Activated CD4-positive, alpha-beta T cell treated with anti-CD3 and anti-CD28 coated beads for 36 hours (primary cell): ENCODE measurements around the gene PTEN. TPM values are rescaled to one million over a fixed set of nuclear protein-coding genes. Genes with fewer than 3 reads are reported as not detected.

ENCODE experiments used
- ATAC-seq: fragments of 200-7000 bp; cut with Tn5 transposase; one replicate; pipeline ENCODE4 v1.10.0; 2021; ENCODE audit warnings: mild to moderate bottlenecking, moderate library complexity
- CTCF ChIA-PET: fragments of 350-600 bp; sonication (Branson Sonifier 250); formaldehyde crosslinking; loops from one replicate; lab custom pipeline; 2021; ENCODE audit warnings: antibody characterized with exemption; lab: Charles Lee
- POLR2A ChIA-PET: fragments of 350-600 bp; sonication (Branson Sonifier 250); formaldehyde crosslinking; loops from one replicate; lab custom pipeline; 2021; ENCODE audit warnings: antibody characterized with exemption, inconsistent platforms; lab: Charles Lee
- DNase-seq: peaks from one replicate; pipeline ENCODE4 v3.0.0-alpha.2; 2020
- H3K27ac Mint-ChIP-seq: one replicate; pipeline ENCODE4 v1.8.0; 2021; ENCODE audit warnings: mixed read lengths
- H3K27me3 Mint-ChIP-seq: one replicate; pipeline ENCODE4 v1.8.0; 2021; ENCODE audit warnings: mixed read lengths
- H3K36me3 Mint-ChIP-seq: one replicate; pipeline ENCODE4 v1.8.0; 2021; ENCODE audit warnings: low read depth, mixed read lengths
- H3K4me1 Mint-ChIP-seq: one replicate; pipeline ENCODE4 v1.8.0; 2021; ENCODE audit warnings: mixed read lengths
- H3K4me3 Mint-ChIP-seq: one replicate; pipeline ENCODE4 v1.8.0; 2021; ENCODE audit warnings: mild to moderate bottlenecking, moderate library complexity, mixed read lengths
- H3K9me3 Mint-ChIP-seq: one replicate; pipeline ENCODE4 v1.8.0; 2021; ENCODE audit warnings: low read depth, mixed read lengths
- intact Hi-C, 2 experiments: fragments of 100-400 bp; cut with DNase I in 1 of 2; cut with micrococcal nuclease in 1 of 2; formaldehyde crosslinking; loops; one replicate each; pipeline versions ENCODE4 v1.14.2 to v1.15.1; 2022 to 2024; cut with DNase I, micrococcal nuclease
- total RNA-seq, 2 experiments: library from RNA; stranded (reverse); gene quantifications; one replicate each; pipeline ENCODE4 v1.2.3, GENCODE V29; 2021

The PTEN gene
- total RNA-seq, 2 experiments from 2014 or later: 38.1 to 42.1 TPM

- no peak for ATAC-seq
- intact Hi-C loops: no loop called here
- H3K4me1 Mint-ChIP-seq: peaks cover 21% of the 10 kb centered on the region
- no peak for DNase-seq
- no peaks in the 10 kb centered on the region for H3K9me3 Mint-ChIP-seq
- no peak overlapping the region for H3K27ac Mint-ChIP-seq
- CTCF ChIA-PET: interaction anchor here (1.6 kb wide), 1 partner anchor 15 kb away, joined by 8 read pairs; no protein-coding TSS in a partner anchor
- peaks cover 30% of the 10 kb centered on the region for H3K36me3 Mint-ChIP-seq
- POLR2A ChIA-PET: no interaction called here
- no peak overlapping the region for H3K4me3 Mint-ChIP-seq
- H3K27me3 Mint-ChIP-seq: no peaks in the 10 kb centered on the region
These were observed 76.8 kb downstream of the PTEN start for GRCh38 chr10:87940210-87940609.

GRCh38 chr10:87942884-87943527, 79.6 kb downstream of the PTEN start:
- Mint-ChIP-seq H3K27me3 (no peaks in the 10 kb centered on the region), H3K4me3 (no peak overlapping the region), H3K4me1 (peaks cover 16% of the 10 kb centered on the region), H3K9me3 (no peaks in the 10 kb centered on the region), H3K36me3 (peaks cover 15% of the 10 kb centered on the region), H3K27ac (no peak overlapping the region)
- POLR2A ChIA-PET: no interaction called here
- ATAC-seq: no peak
- peak; percentile 8 for DNase-seq
- intact Hi-C loops: no loop called here
- CTCF ChIA-PET: no interaction called here

GRCh38 chr10:87945984-87946383, 82.6 kb downstream of the PTEN start:
- ChIA-PET CTCF (no interaction called here), POLR2A (no interaction called here)
- ATAC-seq (no peak), DNase-seq (no peak)
- Mint-ChIP-seq H3K4me1 (peaks cover 12% of the 10 kb centered on the region), H3K27ac (no peak overlapping the region), H3K4me3 (no peak overlapping the region), H3K27me3 (no peaks in the 10 kb centered on the region), H3K36me3 (peaks cover 13% of the 10 kb centered on the region), H3K9me3 (no peaks in the 10 kb centered on the region)
- intact Hi-C loops: no loop called here

- Mint-ChIP-seq H3K9me3 (no peaks in the 10 kb centered on the region), H3K27me3 (no peaks in the 10 kb centered on the region), H3K4me3 (no peak overlapping the region), H3K36me3 (peaks cover 17% of the 10 kb centered on the region), H3K4me1 (peaks cover 11% of the 10 kb centered on the region), H3K27ac (no peak overlapping the region)
- POLR2A ChIA-PET: no interaction called here
- CTCF ChIA-PET: no interaction called here
- no peak for DNase-seq
- no peak for ATAC-seq
- intact Hi-C loops: no loop called here
These were observed 89.2 kb downstream of the PTEN start for GRCh38 chr10:87952612-87953011.

GRCh38 chr10:87956055-87956454, 92.6 kb downstream of the PTEN start:
- CTCF ChIA-PET: interaction anchor here (0.7 to 1.0 kb wide), 2 partner anchors 12 to 207 kb away, joined by 3 read pairs; no protein-coding TSS in a partner anchor
- H3K36me3 Mint-ChIP-seq: peaks cover 28% of the 10 kb centered on the region

GRCh38 chr10:87957702-87958101, 94.3 kb downstream of the PTEN start:
- Mint-ChIP-seq H3K27me3 (no peaks in the 10 kb centered on the region), H3K36me3 (peaks cover 33% of the 10 kb centered on the region), H3K9me3 (no peaks in the 10 kb centered on the region), H3K4me1 (peaks cover 10% of the 10 kb centered on the region), H3K27ac (no peak overlapping the region), H3K4me3 (no peak overlapping the region)
- no peak for DNase-seq
- CTCF ChIA-PET: no interaction called here
- intact Hi-C loops: no loop called here
- no peak for ATAC-seq
- POLR2A ChIA-PET: no interaction called here

More at GRCh38 chr10:87956055-87956454, 92.6 kb downstream of the PTEN start:
- Mint-ChIP-seq H3K27me3 (no peaks in the 10 kb centered on the region), H3K9me3 (no peaks in the 10 kb centered on the region), H3K4me3 (no peak overlapping the region), H3K4me1 (peaks cover 13% of the 10 kb centered on the region), H3K27ac (no peak overlapping the region)
- intact Hi-C loops: no loop called here
- DNase-seq (no peak), ATAC-seq (no peak)
- POLR2A ChIA-PET: no interaction called here

GRCh38 chr10:87960230-87960629, 96.8 kb downstream of the PTEN start:
- ChIA-PET CTCF (interaction anchor here (0.6 to 1.0 kb wide), 2 partner anchors 10 to 974 kb away, joined by 3 to 5 read pairs; no protein-coding TSS in a partner anchor), POLR2A (no interaction called here)
- Mint-ChIP-seq H3K27ac (no peak overlapping the region), H3K4me3 (no peak overlapping the region), H3K27me3 (no peaks in the 10 kb centered on the region), H3K4me1 (peaks cover 7% of the 10 kb centered on the region), H3K9me3 (no peaks in the 10 kb centered on the region), H3K36me3 (peaks cover 36% of the 10 kb centered on the region)
- intact Hi-C loops: no loop called here
- ATAC-seq (no peak), DNase-seq (no peak)

GRCh38 chr10:87961314-87961713, 97.9 kb downstream of the PTEN start:
- Mint-ChIP-seq H3K27me3 (no peaks in the 10 kb centered on the region), H3K27ac (peak overlapping the region; percentile 27), H3K36me3 (peaks cover 40% of the 10 kb centered on the region), H3K4me1 (peaks cover 4% of the 10 kb centered on the region), H3K4me3 (no peak overlapping the region), H3K9me3 (no peaks in the 10 kb centered on the region)
- DNase-seq (no peak), ATAC-seq (no peak)
- ChIA-PET CTCF (no interaction called here), POLR2A (no interaction called here)
- intact Hi-C loops: no loop called here

GRCh38 chr10:87966459-87966858, 103.0 kb downstream of the PTEN start:
- no peak overlapping the region for H3K27ac Mint-ChIP-seq
- POLR2A ChIA-PET: no interaction called here
- CTCF ChIA-PET: no interaction called here

GRCh38 chr10:87973635-87974034, 110.2 kb downstream of the PTEN start:
- peaks cover 7% of the 10 kb centered on the region for H3K9me3 Mint-ChIP-seq
- no peak overlapping the region for H3K27ac Mint-ChIP-seq
- ChIA-PET POLR2A (no interaction called here), CTCF (interaction anchor here (0.9 kb wide), 2 partner anchors 22 to 27 kb away, joined by 3 read pairs; no protein-coding TSS in a partner anchor)
- no peak overlapping the region for H3K4me3 Mint-ChIP-seq
- intact Hi-C loops: no loop called here
- no peaks in the 10 kb centered on the region for H3K27me3 Mint-ChIP-seq
- peaks cover 14% of the 10 kb centered on the region for H3K4me1 Mint-ChIP-seq
- DNase-seq (no peak), ATAC-seq (no peak)
- no peaks in the 10 kb centered on the region for H3K36me3 Mint-ChIP-seq

More at GRCh38 chr10:87966459-87966858, 103.0 kb downstream of the PTEN start:
- Mint-ChIP-seq H3K36me3 (peaks cover 22% of the 10 kb centered on the region), H3K4me1 (peaks cover 3% of the 10 kb centered on the region), H3K9me3 (no peaks in the 10 kb centered on the region), H3K27me3 (no peaks in the 10 kb centered on the region), H3K4me3 (no peak overlapping the region)
- ATAC-seq (no peak), DNase-seq (no peak)
- intact Hi-C loops: no loop called here

GRCh38 chr10:87974130-87974529, 110.7 kb downstream of the PTEN start:
- ChIA-PET POLR2A (no interaction called here), CTCF (interaction anchor here (0.9 kb wide), 1 partner anchor 22 kb away, joined by 3 read pairs; no protein-coding TSS in a partner anchor)
- no peak for DNase-seq
- Mint-ChIP-seq H3K27me3 (no peaks in the 10 kb centered on the region), H3K9me3 (peaks cover 7% of the 10 kb centered on the region), H3K4me1 (peaks cover 14% of the 10 kb centered on the region), H3K27ac (no peak overlapping the region), H3K4me3 (no peak overlapping the region), H3K36me3 (no peaks in the 10 kb centered on the region)
- no peak for ATAC-seq
- intact Hi-C loops: no loop called here

- Mint-ChIP-seq H3K9me3 (peaks cover 7% of the 10 kb centered on the region), H3K27ac (no peak overlapping the region), H3K4me1 (peaks cover 11% of the 10 kb centered on the region), H3K36me3 (no peaks in the 10 kb centered on the region), H3K27me3 (no peaks in the 10 kb centered on the region), H3K4me3 (no peak overlapping the region)
- ChIA-PET CTCF (interaction anchor here (0.9 kb wide), 1 partner anchor 23 kb away, joined by 3 read pairs; no protein-coding TSS in a partner anchor), POLR2A (no interaction called here)
- intact Hi-C loops: no loop called here
- DNase-seq: no peak
- ATAC-seq: no peak
These were observed 111.3 kb downstream of the PTEN start for GRCh38 chr10:87974769-87975168.
